HL-60/S4 treated with retinoic acid at 250 ng/mL for 4 days and 3 days (cell line): ENCODE data around the gene PCDH10.

Experiments
- in situ Hi-C: fragments of 300-500 bp; cut with MboI; formaldehyde crosslinking; loops from 2 replicates; pipeline ENCODE4 v1.7.0; 2022; ENCODE audit warnings: low sequenced_read_pairs

The PCDH10 gene

DNA sequence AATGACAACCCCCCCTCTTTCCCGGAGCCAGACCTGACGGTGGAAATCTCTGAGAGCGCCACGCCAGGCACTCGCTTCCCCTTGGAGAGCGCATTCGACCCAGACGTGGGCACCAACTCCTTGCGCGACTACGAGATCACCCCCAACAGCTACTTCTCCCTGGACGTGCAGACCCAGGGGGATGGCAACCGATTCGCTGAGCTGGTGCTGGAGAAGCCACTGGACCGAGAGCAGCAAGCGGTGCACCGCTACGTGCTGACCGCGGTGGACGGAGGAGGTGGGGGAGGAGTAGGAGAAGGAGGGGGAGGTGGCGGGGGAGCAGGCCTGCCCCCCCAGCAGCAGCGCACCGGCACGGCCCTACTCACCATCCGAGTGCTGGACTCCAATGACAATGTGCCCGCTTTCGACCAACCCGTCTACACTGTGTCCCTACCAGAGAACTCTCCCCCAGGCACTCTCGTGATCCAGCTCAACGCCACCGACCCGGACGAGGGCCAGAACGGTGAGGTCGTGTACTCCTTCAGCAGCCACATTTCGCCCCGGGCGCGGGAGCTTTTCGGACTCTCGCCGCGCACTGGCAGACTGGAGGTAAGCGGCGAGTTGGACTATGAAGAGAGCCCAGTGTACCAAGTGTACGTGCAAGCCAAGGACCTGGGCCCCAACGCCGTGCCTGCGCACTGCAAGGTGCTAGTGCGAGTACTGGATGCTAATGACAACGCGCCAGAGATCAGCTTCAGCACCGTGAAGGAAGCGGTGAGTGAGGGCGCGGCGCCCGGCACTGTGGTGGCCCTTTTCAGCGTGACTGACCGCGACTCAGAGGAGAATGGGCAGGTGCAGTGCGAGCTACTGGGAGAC lies 1.6 kb downstream of the PCDH10 start:
- in situ Hi-C loops, result no loop called here

DNA sequence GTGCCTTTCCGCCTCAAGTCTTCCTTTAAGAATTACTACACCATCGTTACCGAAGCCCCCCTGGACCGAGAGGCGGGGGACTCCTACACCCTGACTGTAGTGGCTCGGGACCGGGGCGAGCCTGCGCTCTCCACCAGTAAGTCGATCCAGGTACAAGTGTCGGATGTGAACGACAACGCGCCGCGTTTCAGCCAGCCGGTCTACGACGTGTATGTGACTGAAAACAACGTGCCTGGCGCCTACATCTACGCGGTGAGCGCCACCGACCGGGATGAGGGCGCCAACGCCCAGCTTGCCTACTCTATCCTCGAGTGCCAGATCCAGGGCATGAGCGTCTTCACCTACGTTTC lies 2.2 kb downstream of the PCDH10 start:
- in situ Hi-C loops, result no loop called here

DNA sequence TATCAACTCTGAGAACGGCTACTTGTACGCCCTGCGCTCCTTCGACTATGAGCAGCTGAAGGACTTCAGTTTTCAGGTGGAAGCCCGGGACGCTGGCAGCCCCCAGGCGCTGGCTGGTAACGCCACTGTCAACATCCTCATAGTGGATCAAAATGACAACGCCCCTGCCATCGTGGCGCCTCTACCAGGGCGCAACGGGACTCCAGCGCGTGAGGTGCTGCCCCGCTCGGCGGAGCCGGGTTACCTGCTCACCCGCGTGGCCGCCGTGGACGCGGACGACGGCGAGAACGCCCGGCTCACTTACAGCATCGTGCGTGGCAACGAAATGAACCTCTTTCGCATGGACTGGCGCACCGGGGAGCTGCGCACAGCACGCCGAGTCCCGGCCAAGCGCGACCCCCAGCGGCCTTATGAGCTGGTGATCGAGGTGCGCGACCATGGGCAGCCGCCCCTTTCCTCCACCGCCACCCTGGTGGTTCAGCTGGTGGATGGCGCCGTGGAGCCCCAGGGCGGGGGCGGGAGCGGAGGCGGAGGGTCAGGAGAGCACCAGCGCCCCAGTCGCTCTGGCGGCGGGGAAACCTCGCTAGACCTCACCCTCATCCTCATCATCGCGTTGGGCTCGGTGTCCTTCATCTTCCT lies 2.7 kb downstream of the PCDH10 start:
- in situ Hi-C loops, result no loop called here

DNA sequence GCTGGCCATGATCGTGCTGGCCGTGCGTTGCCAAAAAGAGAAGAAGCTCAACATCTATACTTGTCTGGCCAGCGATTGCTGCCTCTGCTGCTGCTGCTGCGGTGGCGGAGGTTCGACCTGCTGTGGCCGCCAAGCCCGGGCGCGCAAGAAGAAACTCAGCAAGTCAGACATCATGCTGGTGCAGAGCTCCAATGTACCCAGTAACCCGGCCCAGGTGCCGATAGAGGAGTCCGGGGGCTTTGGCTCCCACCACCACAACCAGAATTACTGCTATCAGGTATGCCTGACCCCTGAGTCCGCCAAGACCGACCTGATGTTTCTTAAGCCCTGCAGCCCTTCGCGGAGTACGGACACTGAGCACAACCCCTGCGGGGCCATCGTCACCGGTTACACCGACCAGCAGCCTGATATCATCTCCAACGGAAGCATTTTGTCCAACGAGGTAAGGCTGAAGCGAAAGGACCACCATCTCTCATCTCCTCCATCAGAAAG lies 3.3 kb downstream of the PCDH10 start:
- in situ Hi-C loops, result no loop called here

DNA sequence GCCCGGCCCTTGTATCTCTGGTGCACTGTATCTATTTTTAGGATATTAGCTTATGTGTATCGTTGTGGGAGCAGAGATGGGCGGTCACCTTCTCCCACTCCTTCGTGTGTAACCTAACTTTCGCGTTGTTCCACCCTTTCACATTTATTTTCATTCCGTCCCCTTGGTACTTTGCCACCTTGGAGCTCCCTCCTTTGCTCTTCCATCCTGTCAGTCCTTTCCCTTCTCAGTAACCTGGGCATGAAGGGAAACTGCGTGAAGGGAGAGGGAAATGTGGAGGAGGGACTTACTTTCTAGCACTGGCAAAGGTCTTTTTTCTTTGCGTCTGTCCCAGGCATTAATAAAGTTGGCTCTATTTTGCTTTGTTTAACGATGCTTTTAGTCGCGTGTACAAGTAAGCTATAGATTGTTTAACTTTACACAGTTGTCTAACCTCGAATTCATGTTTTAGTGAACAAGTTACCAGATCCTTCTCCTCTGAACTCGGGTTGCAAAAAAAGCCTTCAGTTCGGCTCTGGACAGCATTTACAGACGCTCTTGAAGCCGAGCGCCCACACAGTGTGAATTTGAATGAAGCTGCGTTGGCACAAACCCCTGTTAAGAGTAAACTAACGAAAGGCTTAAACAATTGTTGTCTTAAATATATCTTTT lies 3.9 kb downstream of the PCDH10 start:
- in situ Hi-C loops, result no loop called here

DNA sequence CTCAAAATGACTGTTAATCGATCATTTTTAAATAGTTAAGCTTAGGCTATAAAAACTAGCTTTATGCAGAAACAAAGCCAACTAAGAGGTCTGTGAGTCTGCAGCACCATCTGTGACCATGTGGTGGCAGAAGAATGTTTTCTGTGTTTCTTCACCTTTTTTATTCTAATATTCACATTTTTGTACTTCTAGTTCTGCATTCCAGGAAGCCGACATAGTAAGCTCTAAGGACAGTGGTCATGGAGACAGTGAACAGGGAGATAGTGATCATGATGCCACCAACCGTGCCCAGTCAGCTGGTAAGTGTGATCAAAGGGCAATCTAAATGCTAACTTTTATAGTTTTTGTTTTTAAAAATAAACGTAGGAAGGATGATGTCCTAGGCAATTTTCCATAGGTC lies 5.6 kb downstream of the PCDH10 start:
- in situ Hi-C loops, result no loop called here

DNA sequence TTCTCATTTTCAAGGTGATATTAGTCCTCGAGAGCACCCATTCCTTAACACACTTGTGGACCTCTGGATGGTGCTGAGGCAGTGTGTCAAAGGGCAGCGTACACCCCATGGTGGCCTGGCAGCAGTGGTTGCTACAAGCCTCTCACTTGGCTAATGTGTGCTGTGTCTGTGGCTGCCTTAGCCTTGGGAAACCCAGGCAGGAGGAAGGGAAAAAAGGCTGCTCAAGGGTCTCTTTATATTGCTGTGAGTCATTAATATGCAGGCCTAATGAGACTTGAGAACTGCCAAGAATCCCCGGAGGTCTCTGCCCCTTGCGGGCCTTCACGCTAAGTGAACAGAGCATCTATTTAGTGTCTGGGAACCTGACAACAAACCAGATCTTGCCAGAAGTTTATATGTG lies 7.0 kb downstream of the PCDH10 start:
- in situ Hi-C loops, result no loop called here

DNA sequence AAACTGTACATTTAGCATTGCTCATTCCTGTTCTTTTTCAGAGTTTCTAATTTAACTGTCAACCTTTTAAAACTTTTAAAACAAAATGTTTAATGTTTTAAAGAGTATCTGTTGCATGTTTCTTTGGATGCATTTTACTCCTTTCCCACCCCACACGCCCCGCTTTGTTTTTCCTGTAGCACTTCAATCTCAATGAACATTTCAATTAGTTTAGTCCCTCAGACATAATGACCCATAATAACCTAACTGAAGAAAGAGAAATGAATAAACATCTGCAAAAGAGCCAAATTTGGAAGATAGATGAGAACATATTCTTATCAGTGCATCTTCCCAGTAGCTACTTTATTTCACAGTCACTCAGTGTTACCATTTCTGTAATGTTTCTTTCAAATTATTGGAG lies 7.5 kb downstream of the PCDH10 start:
- in situ Hi-C loops, result no loop called here

DNA sequence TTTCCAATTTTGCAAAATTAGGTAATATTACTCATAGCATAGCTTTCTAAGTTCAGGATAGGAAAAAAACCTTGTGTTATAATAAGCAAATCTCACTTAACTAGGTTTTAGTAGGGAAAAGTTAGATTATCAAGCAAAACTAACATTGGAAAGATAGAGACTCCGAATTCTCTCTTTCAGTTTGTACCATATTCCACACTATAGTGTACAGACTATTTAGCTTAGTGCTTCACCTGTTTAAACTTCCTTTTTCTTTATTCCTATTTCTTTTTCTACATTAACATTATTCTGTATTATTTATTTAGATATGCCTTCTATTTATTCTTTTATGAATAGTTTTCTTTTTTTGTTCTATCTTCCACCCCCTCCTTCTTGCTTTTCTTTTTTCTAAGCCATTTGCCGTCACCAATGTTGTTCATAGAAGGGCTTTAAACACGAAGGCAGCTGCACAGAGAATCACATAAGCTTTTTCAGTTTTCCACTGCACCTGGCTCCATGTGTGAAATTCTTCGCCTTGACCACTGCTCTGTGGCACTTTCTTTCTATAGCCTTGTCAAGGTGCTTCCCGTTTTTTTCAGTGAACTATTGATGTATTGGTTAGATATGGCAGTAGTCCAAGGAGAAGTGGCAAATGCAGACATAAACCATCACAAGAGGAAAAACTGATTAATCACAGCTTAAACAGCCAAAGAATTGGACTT lies 8.5 kb downstream of the PCDH10 start:
- in situ Hi-C loops, result no loop called here

DNA sequence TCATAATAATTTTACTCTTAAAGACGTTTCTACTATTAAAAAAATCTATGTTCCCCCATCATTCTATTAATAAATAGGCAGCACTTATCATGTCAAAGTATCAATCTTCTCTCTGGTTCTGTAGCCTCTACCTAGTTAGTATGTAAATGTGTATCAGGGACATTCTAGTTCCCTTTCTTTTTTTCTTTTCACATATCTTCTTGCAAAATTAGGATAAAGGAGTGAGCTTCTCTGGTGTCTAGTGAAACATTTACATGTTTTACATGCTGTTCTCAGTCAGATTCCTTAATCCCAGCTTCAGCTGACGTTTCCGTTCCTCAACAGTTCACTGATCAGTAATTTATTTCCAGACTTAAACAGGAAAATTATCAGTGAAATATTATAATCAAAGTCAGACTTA lies 11.8 kb downstream of the PCDH10 start:
- in situ Hi-C loops, result no loop called here

DNA sequence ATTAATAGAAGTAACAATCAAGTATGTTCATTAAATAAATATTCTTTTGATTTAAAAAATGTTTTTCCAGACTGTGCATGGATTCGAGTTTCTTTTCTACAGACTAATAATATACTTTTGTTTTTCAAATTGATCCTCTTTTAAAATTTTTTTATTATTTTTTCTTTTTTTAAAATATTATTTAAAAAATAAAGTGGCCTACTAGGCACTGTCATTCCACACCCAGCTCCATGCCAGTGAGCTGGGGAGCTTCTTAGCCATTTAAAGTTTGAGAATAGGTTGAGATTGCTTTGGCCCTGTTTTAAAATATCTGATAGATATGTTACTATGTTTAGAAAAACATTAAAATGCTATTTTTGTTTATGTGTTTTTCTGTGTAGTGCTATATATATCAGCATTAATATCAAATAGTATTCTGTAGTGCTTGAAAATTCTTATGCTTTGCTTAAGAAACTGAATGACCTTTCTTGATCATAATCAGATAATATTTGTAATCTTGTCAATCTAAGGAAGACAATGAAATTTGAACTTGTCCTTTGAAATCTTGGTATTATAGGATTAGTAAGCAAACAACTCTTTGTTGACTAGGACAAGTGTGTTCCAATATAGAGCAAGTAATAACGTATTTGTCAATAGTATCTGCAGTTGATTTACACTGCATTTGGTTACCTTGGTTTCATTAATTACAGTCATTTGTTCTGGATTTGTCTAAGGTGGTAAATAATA lies 12.6 kb downstream of the PCDH10 start:
- in situ Hi-C loops, result no loop called here

DNA sequence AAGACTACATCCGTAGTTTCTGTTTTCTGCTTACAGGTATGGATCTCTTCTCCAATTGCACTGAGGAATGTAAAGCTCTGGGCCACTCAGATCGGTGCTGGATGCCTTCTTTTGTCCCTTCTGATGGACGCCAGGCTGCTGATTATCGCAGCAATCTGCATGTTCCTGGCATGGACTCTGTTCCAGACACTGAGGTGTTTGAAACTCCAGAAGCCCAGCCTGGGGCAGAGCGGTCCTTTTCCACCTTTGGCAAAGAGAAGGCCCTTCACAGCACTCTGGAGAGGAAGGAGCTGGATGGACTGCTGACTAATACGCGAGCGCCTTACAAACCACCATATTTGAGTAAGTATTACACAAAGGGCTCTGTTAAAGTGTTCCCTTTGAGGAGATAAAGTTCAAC lies 13.8 kb downstream of the PCDH10 start:
- in situ Hi-C loops, result no loop called here

DNA sequence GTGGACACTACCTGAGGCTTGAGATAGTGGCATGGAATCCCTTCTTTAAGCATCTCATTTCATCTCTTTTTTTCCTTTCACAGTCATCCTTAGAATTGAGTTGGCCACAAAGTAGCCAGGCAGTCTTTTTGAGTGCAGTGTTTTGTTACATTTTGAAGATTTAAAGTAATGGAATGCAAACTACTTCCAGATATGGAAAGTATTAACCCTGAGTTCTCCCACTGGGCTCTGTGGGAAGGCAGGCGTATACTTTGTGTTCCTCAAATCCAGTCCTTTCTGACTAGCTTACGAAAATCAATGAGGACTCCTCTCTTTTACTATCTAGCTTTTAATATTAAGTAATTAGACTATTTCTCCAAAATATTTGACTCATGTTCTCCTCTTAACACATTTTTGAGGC lies 29.9 kb downstream of the PCDH10 start:
- in situ Hi-C loops, result no loop called here

DNA sequence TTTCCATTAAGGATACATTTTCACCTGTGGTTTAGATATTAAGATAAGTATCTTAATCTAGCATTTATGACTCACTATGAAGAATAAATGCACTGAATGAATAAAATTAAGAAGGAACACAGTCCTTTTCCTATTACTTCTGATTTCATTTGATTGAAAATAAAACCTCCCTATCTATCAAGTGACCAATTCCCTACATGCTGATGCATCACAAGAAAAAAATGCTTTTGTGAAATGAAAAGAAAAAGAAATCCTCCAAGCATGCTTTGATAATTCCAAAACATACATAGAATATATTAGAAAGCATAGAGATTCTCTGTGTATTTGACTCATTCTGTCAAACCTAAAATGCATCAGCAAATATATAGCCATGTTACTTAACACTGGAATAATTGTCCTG lies 37.1 kb downstream of the PCDH10 start:
- in situ Hi-C loops, result no loop called here

DNA sequence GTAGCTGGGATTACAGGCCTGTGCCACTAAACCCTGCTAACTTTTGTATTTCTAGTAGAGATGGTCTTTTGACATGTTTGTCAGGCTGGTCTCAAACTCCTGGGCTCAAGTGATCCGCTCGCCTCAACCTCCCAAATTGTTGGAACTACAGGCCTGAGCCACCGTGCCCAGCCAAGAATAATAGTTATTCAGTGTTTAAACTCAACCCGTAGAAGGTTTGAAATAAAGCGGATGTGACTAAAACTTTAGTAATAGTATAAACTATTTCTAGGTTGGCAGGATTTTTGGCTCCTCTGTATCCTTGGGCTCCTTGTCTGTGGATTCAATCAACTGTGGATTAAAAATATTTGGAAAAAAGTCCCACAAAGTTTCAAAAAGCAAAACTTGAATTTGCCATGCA lies 37.8 kb downstream of the PCDH10 start:
- in situ Hi-C loops, result no loop called here

DNA sequence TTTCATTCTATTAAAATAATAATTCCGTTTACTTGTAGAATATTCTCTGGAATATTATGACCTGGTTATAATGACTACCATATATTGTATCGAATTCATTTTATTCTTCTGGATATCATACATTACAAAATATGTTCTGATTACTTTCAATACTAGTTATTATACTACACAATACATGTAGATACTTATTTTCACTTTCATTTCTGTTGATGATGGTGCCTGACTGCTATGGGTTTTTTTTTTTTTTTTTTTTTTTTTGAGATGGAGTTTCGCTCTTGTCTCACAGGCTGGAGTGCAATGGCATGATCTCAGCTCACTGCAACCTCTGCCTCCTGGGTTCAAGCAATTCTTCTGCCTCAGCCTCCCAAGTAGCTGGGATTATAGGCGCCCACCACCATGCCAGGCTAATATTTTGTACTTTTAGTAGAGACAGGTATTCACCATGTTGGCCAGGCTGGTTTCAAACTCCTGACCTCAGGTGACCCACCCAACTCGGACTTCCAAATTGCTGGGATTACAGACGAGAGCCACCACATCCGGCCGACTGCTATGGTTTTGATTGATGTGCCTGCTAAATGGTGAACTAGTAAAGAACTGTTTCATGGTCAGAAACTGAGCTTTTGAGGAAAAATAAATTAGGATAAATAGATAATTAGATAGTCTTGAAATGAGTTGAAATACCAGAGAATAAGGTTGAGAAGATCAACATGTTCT lies 39.5 kb downstream of the PCDH10 start:
- in situ Hi-C loops, result no loop called here

DNA sequence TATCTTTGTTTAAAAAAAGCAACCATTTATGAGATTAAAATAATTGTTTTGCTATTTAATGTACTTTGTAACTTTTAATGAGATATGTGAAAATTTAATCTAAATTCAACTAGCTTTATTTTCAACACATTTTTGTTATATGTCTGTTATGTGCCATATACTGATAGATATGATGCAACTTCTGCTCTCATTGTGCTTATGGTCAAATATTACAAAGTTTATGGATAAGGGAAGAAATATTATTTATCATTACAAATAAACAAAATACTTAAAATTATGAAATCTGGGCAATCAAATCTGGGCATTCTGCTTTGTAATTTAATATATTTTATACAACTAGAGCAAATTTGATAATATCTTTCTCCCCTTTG lies 40.0 kb downstream of the PCDH10 start:
- in situ Hi-C loops, result no loop called here

DNA sequence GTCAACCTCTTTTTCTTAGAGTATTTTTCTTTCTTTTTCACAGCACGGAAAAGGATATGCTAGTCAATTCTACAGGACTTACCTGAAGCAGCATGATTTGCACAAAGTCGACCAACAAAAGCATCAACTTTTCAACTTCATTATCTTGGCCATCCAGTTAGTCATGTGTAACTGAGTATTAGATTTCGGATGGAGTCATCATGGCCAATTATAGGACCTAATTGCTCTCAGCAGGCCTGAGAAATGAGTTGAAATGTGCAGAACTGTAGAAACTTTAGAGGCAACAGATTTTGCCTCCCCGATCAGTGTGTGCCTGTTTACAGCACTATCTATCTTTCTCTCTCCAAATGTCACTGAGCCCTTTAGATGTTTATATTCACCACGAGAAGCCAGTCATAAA lies 41.0 kb downstream of the PCDH10 start:
- in situ Hi-C loops, result no loop called here

DNA sequence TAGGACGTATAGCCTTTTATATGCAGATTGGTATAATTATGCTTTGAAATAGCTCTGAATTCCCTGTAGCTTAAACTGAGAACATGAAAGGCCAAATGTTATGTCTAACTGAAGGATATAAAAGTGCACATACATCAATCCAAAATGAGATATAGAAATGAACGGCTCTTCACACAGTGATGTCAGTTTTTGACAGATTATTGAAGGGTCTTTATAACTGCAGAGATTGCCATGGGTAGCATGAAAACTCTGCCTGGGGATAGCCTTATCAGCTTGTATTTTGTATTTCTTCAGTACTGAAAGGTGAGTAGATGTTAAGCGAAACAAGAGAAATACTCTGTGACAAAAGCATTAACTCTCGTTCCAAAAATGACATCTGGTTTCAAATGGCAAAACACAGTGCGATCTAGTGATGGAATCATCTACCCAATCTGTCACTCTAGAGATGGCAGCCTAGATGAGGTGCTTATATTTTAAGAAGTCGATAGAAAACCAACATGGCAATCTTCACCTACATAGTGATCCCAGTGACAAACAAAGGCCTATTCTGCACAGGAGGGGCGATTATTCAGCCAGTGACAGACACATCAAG lies 59.7 kb downstream of the PCDH10 start:
- in situ Hi-C loops, result no loop called here

DNA sequence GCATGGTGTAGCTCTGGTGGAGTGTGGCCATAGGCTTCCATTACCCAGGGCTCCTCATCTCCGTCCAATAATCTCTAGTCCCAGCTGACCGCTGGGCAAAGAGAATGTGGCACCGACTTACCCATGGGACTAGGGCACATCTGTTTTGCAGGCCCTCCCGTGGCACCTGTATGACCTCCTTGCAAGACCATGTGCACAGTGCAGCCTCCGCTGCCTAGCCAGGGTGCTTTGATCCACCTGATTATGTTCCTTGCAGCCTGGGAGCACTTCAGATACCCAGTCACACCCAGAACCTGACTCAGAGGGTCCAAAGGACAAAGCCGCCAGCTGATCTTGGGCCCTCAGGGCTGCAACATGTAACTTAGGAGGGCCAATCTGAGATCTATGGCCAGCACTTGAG lies 84.8 kb downstream of the PCDH10 start:
- in situ Hi-C loops, result no loop called here
